Caco-2 (cell line): ENCODE data around the gene ADGRE3. TPM values are rescaled to one million over a fixed set of nuclear protein-coding genes. Genes with fewer than 3 reads are reported as not detected.

Experiments
- BruUV-seq: library from RNA; stranded (reverse); fragments of 400-500 nt; replicated peaks from 2 replicates; lab custom pipeline; 2021; lab: Mats Ljungman, UMichigan
- CTCF ChIA-PET: fragments of 300-600 bp; sonication (Branson Sonifier 250); formaldehyde crosslinking; loops from one replicate; lab custom pipeline; 2022; ENCODE audit warnings: antibody characterized with exemption; lab: Charles Lee
- POLR2A ChIA-PET: fragments of 300-600 bp; sonication (Branson Sonifier 250); formaldehyde crosslinking; loops from one replicate; lab custom pipeline; 2022; ENCODE audit warnings: antibody characterized with exemption; lab: Charles Lee
- DNase-seq, 2 experiments: peaks; one replicate each; pipeline versions ENCODE4 v3.0.0 to v3.0.0-alpha.2; 2020 to 2022
- H3K27me3 ChIP-seq: replicated peaks from 2 replicates; pipeline ENCODE4 v1.6.0; 2011; ENCODE audit warnings: low read length; ENCODE audit not compliant: control insufficient read depth, insufficient read depth
- H3K36me3 ChIP-seq: 2 replicates; pipeline ENCODE4 v1.5.1; 2011; ENCODE audit warnings: low read length; ENCODE audit not compliant: control insufficient read depth, insufficient read depth
- H3K4me1 ChIP-seq: fragments of 250-450 bp; sonication (Bioruptor Pico); 2 replicates; pipeline ENCODE4 v1.5.1; 2020; ENCODE audit warnings: mild to moderate bottlenecking
- H3K4me3 ChIP-seq: 2 replicates; pipeline ENCODE4 v1.5.1; 2011; ENCODE audit warnings: low read depth, mild to moderate bottlenecking, control low read depth, low read length
- H3K9me3 ChIP-seq: fragments of 250-450 bp; sonication (Bioruptor Pico); 2 replicates; pipeline ENCODE4 v1.5.1; 2020; ENCODE audit warnings: mild to moderate bottlenecking, moderate library complexity
- H3K27ac Mint-ChIP-seq: one replicate; pipeline ENCODE4 v1.8.0; 2022; ENCODE audit warnings: mixed read lengths; ENCODE audit not compliant: unreplicated experiment
- H3K27me3 Mint-ChIP-seq: one replicate; pipeline ENCODE4 v1.8.0; 2022; ENCODE audit warnings: mixed read lengths; ENCODE audit not compliant: insufficient read depth, unreplicated experiment
- H3K36me3 Mint-ChIP-seq: one replicate; pipeline ENCODE4 v1.8.0; 2022; ENCODE audit warnings: mild to moderate bottlenecking, mixed read lengths; ENCODE audit not compliant: insufficient read depth, unreplicated experiment
- H3K4me1 Mint-ChIP-seq: one replicate; pipeline ENCODE4 v1.8.0; 2022; ENCODE audit warnings: low read depth, mixed read lengths; ENCODE audit not compliant: unreplicated experiment
- H3K4me3 Mint-ChIP-seq: one replicate; pipeline ENCODE4 v1.8.0; 2022; ENCODE audit warnings: mild to moderate bottlenecking, moderate library complexity, mixed read lengths; ENCODE audit not compliant: unreplicated experiment
- H3K9me3 Mint-ChIP-seq: one replicate; pipeline ENCODE4 v1.8.0; 2022; ENCODE audit warnings: mixed read lengths; ENCODE audit not compliant: unreplicated experiment
- CTCF ChIP-seq, 2 experiments: fragments of 200-600 bp in 1 of 2; IDR thresholded peaks; 1 replicate in 1 of 2; 2 replicates in 1 of 2; pipeline versions ENCODE4 v1.5.1 to v1.8.0; 2011 to 2022; ENCODE audit warnings: antibody characterized with exemption in 1 of 2, control low read depth in 1 of 2, inconsistent platforms in 1 of 2, low read depth in 1 of 2, low read length in 1 of 2, mild to moderate bottlenecking in 1 of 2, moderate library complexity in 1 of 2; ENCODE audit not compliant: insufficient read depth in 1 of 2, severe bottlenecking in 1 of 2, unreplicated experiment in 1 of 2
- intact Hi-C: fragments of 100-400 bp; cut with micrococcal nuclease; formaldehyde crosslinking; loops from one replicate; pipeline ENCODE4 v1.10.0; 2022; ENCODE audit not compliant: unreplicated experiment
- total RNA-seq: library from RNA; stranded (reverse); gene quantifications from 2 replicates; pipeline ENCODE4 v1.2.3, GENCODE V29; 2022

ADGRE3 gene
- total RNA-seq, 1 experiment from 2014 or later = not detected

- Mint-ChIP-seq H3K27ac (no peak overlapping the region), H3K9me3 (no peaks in the 10 kb centered on the region), H3K4me3 (no peak overlapping the region), H3K36me3 (no peaks in the 10 kb centered on the region), H3K4me1 (no peaks in the 10 kb centered on the region), H3K27me3 (peaks cover 8% of the 10 kb centered on the region)
- no peak overlapping the region for H3K4me3 ChIP-seq
- BruUV-seq = no TSS peak
- H3K36me3 ChIP-seq = no peaks in the 10 kb centered on the region
- H3K9me3 ChIP-seq = no peaks in the 10 kb centered on the region
- no peaks in the 10 kb centered on the region for H3K27me3 ChIP-seq
- H3K4me1 ChIP-seq = peaks cover 4% of the 10 kb centered on the region; the same call in 1 of the 2 replicates
- POLR2A ChIA-PET = interaction anchor here (1.1 kb wide), 1 partner anchor 115 kb away, joined by 4 read pairs; the partner anchor contains the start of gene NDUFB7
- TF ChIP-seq CTCF (IDR thresholded peaks at IDR 0.05; ENCODE audit: insufficient read depth in 1 of 2, low read depth in 1 of 2, low read length in 1 of 2, severe bottlenecking in 1 of 2, unreplicated experiment in 1 of 2) = peak in 1 of 2 experiments; percentile 31
- intact Hi-C loops = loop anchor here (1.0 kb wide), 1 partner anchor 112 kb away; no protein-coding TSS in a partner anchor
- peak in 1 of 2 experiments; percentile 9 for DNase-seq
- CTCF ChIA-PET = interaction anchor here (0.6 to 5.1 kb wide), 6 partner anchors 17 to 135 kb away, joined by 3 to 50 read pairs (median 4); partner anchors contain the start of gene NDUFB7
These were observed 11.8 kb upstream of the ADGRE3 start for GRCh38 chr19:14686411-14686810.

GRCh38 chr19:14683439-14683838 is 8.8 kb upstream of the ADGRE3 start:
- Mint-ChIP-seq H3K9me3 (no peaks in the 10 kb centered on the region), H3K4me1 (no peaks in the 10 kb centered on the region), H3K27ac (no peak overlapping the region), H3K27me3 (peaks cover 11% of the 10 kb centered on the region), H3K36me3 (no peaks in the 10 kb centered on the region), H3K4me3 (no peak overlapping the region)
- Histone ChIP-seq H3K36me3 (no peaks in the 10 kb centered on the region), H3K4me1 (no peaks in the 10 kb centered on the region), H3K4me3 (no peak overlapping the region), H3K9me3 (no peaks in the 10 kb centered on the region), H3K27me3 (no peaks in the 10 kb centered on the region)
- POLR2A ChIA-PET = no interaction called here
- no TSS peak for BruUV-seq
- no peak for TF ChIP-seq CTCF (IDR thresholded peaks at IDR 0.05; ENCODE audit: insufficient read depth in 1 of 2, low read depth in 1 of 2, low read length in 1 of 2, severe bottlenecking in 1 of 2, unreplicated experiment in 1 of 2)
- DNase-seq = no peak
- CTCF ChIA-PET = interaction anchor here (5.1 kb wide), 1 partner anchor 110 kb away, joined by 50 read pairs; no protein-coding TSS in a partner anchor
- intact Hi-C loops = no loop called here

GRCh38 chr19:14682084-14682483 is 7.4 kb upstream of the ADGRE3 start:
- ChIA-PET CTCF (no interaction called here), POLR2A (no interaction called here)
- Mint-ChIP-seq H3K4me3 (no peak overlapping the region), H3K4me1 (no peaks in the 10 kb centered on the region), H3K27me3 (peaks cover 11% of the 10 kb centered on the region), H3K9me3 (no peaks in the 10 kb centered on the region), H3K36me3 (no peaks in the 10 kb centered on the region), H3K27ac (no peak overlapping the region)
- Histone ChIP-seq H3K36me3 (no peaks in the 10 kb centered on the region), H3K27me3 (no peaks in the 10 kb centered on the region), H3K9me3 (no peaks in the 10 kb centered on the region), H3K4me3 (no peak overlapping the region), H3K4me1 (no peaks in the 10 kb centered on the region)
- no peak for DNase-seq
- no peak for TF ChIP-seq CTCF (IDR thresholded peaks at IDR 0.05; ENCODE audit: insufficient read depth in 1 of 2, low read depth in 1 of 2, low read length in 1 of 2, severe bottlenecking in 1 of 2, unreplicated experiment in 1 of 2)
- intact Hi-C loops = no loop called here
- BruUV-seq = no TSS peak
